ENCODE results near the gene CEMIP. TPM values are rescaled to one million over a fixed set of nuclear protein-coding genes. Genes with fewer than 3 reads are reported as not detected.

CEMIP gene
- total and polyA plus RNA-seq, 10 of the 15 experiments (the other 5 are each of a cell fraction or from before 2014, with no cell fraction given), result 0.01 to 0.44 (median 0.16) TPM; not detected in 6

GRCh38 chr15:80953001-80953952 lies 174.1 kb downstream of the CEMIP start:
- H2AFZ ChIP-seq (ENCODE audit: control insufficient read depth, low read depth, low read length), result no peak overlapping the region
- no peak overlapping the region for H3K27ac ChIP-seq (ENCODE audit: control insufficient read depth, insufficient read depth)
- no peaks in the 10 kb centered on the region for H4K20me1 ChIP-seq (ENCODE audit: control insufficient read depth, insufficient read depth)
- in situ Hi-C loops (cut with MboI), result no loop called here
- ChIA-PET CTCF (interaction anchor here (1.6 kb wide), 1 partner anchor 15 kb away, joined by 4 read pairs; no protein-coding TSS in a partner anchor), POLR2A (no interaction called here), SMC1A (ENCODE audit: uncharacterized antibody, unreplicated experiment) (no interaction called here), RAD21 (ENCODE audit: unreplicated experiment) (no interaction called here)
- H3K79me2 ChIP-seq (ENCODE audit: control insufficient read depth, insufficient read depth, low read length), result no peaks in the 10 kb centered on the region
- ATAC-seq (no peak), DNase-seq (ENCODE audit: low read depth, low spot score) (no peak), FAIRE-seq (no peak)
- WGBS (ENCODE audit: insufficient coverage, insufficient replicate concordance, low lambda C conversion rate, missing lambda C conversion rate), result 100% methylated on average over 11 of the region's 12 CpGs
- BruUV-seq (replicated peaks), result no TSS peak
- TF ChIP-seq TARDBP (IDR thresholded peaks at IDR 0.05; ENCODE audit: borderline replicate concordance) (no peak), POU2F2 (IDR thresholded peaks at IDR 0.05; ENCODE audit: borderline replicate concordance, low read depth, low read length) (no peak), IKZF2 (IDR thresholded peaks at IDR 0.05) (no peak), NFYA (IDR thresholded peaks at IDR 0.05; ENCODE audit: borderline replicate concordance, low read depth, low read length) (no peak), SREBF2 (IDR thresholded peaks at IDR 0.05; ENCODE audit: low read length) (no peak), ZZZ3 (IDR thresholded peaks at IDR 0.05; ENCODE audit: control insufficient read depth, insufficient read length, low read depth) (no peak), LARP7 (IDR thresholded peaks at IDR 0.05) (no peak), EP300 (IDR thresholded peaks at IDR 0.05; ENCODE audit: borderline replicate concordance in 1 of 2, control insufficient read depth in 1 of 2, low read depth in 2 of 2, low read length in 2 of 2) (no peak), BACH1 (IDR thresholded peaks at IDR 0.05; ENCODE audit: borderline replicate concordance) (no peak), WRNIP1 (IDR thresholded peaks at IDR 0.05; ENCODE audit: borderline replicate concordance, low read depth, low read length) (no peak), SIX5 (IDR thresholded peaks at IDR 0.05; ENCODE audit: low read depth, low read length, severe bottlenecking) (no peak), CHD1 (IDR thresholded peaks at IDR 0.05; ENCODE audit: low read depth, low read length) (no peak), IKZF1 (conservative IDR thresholded peaks at IDR 0.05) (no peak), MEF2A (IDR thresholded peaks at IDR 0.05; ENCODE audit: insufficient read depth, low read depth, low read length) (no peak), RELA (IDR thresholded peaks at IDR 0.05; ENCODE audit: borderline replicate concordance, partially characterized antibody) (no peak), ZBED1 (IDR thresholded peaks at IDR 0.05; ENCODE audit: borderline replicate concordance) (no peak), KDM1A (IDR thresholded peaks at IDR 0.05; ENCODE audit: borderline replicate concordance) (no peak), RBBP5 (conservative IDR thresholded peaks at IDR 0.05) (no peak), SRF (IDR thresholded peaks at IDR 0.05; ENCODE audit: low read depth in 2 of 2, low read length in 2 of 2) (no peak), ZSCAN29 (IDR thresholded peaks at IDR 0.05) (no peak)
- no peaks in the 10 kb centered on the region for H3K27me3 ChIP-seq (replicated peaks in 1 of 2; ENCODE audit: control insufficient read depth in 2 of 2, insufficient read depth in 2 of 2, low read length in 1 of 2)
- H3K4me3 ChIP-seq, result no peak overlapping the region
- no peak overlapping the region for H3K4me2 ChIP-seq (ENCODE audit: control insufficient read depth, insufficient read depth)
- H3K9ac ChIP-seq (ENCODE audit: control insufficient read depth, insufficient read depth, low read length), result no peak overlapping the region
- no peaks in the 10 kb centered on the region; a peak in 2 of 4 replicates for H3K36me3 ChIP-seq (ENCODE audit: control insufficient read depth in 2 of 2, insufficient read depth in 2 of 2, low read length in 1 of 2)
- H3K4me1 ChIP-seq (ENCODE audit: control insufficient read depth, insufficient read depth, low read length), result no peaks in the 10 kb centered on the region
- intact Hi-C loops (cut with micrococcal nuclease; ENCODE audit: unreplicated experiment), result no loop called here
- H3K9me3 ChIP-seq (replicated peaks; ENCODE audit: control insufficient read depth, insufficient read depth, low read length), result no peaks in the 10 kb centered on the region

Data from GM12878 (cell line).